Right lobe of liver (tissue), 4 donors: ENCODE measurements around the gene SMIM38.

Experiments used
- POLR2A ChIP-seq: fragments of 450-650 bp; IDR thresholded peaks from one replicate; pipeline ENCODE4 v1.6.1; 2017; ENCODE audit warnings: antibody characterized with exemption, mild to moderate bottlenecking
- TF ChIP-seq, protein P1 (sequence below), 4 donors: fragments of 200-600 bp in 3 of 4; fragments of 450-650 bp in 1 of 4; IDR thresholded peaks; one replicate each; pipeline versions ENCODE4 v1.5.1 to v1.8.0; 2016 to 2022; ENCODE audit warnings: antibody characterized with exemption in 4 of 4, mild to moderate bottlenecking in 2 of 4
- donor health status: DM: no; HTN: no; CAD: no.
- donor health status: DM: no; HTN: no; CAD: no.
- donor health status: DM: no; HTN: yes; CAD: no.

DNA sequence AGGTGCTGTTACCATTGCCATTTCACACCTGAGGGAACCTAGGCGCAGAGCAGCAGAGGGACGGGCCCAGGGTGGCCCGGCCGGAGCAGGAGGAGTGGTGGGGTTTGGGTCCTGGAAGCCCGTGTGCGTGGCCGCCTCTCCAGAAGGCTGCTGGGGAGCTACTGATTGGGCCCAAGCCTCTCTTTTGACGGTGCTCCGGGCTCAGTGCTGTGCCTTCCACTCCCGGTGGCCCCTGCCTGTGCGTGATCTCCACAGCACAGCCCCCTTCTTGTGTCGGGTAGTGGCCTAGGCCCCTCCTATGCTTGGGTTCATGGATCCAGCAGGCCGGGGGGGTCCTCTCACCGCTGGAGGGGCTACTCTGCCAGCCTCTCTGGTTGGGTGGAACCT lies 41.0 kb downstream of the SMIM38 start:
- TF ChIP-seq, protein P1, sequence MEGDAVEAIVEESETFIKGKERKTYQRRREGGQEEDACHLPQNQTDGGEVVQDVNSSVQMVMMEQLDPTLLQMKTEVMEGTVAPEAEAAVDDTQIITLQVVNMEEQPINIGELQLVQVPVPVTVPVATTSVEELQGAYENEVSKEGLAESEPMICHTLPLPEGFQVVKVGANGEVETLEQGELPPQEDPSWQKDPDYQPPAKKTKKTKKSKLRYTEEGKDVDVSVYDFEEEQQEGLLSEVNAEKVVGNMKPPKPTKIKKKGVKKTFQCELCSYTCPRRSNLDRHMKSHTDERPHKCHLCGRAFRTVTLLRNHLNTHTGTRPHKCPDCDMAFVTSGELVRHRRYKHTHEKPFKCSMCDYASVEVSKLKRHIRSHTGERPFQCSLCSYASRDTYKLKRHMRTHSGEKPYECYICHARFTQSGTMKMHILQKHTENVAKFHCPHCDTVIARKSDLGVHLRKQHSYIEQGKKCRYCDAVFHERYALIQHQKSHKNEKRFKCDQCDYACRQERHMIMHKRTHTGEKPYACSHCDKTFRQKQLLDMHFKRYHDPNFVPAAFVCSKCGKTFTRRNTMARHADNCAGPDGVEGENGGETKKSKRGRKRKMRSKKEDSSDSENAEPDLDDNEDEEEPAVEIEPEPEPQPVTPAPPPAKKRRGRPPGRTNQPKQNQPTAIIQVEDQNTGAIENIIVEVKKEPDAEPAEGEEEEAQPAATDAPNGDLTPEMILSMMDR (IDR thresholded peaks at IDR 0.05), result no peak
- no peak for TF ChIP-seq POLR2A
